ENCODE results near the gene HDAC11. TPM values are rescaled to one million over a fixed set of nuclear protein-coding genes. Genes with fewer than 3 reads are reported as not detected.

HDAC11 gene
- total and polyA plus RNA-seq, 2 of the 13 experiments (the other 11 are each of a cell fraction or from before 2014, with no cell fraction given): 13.7 to 33.1 TPM

DNA sequence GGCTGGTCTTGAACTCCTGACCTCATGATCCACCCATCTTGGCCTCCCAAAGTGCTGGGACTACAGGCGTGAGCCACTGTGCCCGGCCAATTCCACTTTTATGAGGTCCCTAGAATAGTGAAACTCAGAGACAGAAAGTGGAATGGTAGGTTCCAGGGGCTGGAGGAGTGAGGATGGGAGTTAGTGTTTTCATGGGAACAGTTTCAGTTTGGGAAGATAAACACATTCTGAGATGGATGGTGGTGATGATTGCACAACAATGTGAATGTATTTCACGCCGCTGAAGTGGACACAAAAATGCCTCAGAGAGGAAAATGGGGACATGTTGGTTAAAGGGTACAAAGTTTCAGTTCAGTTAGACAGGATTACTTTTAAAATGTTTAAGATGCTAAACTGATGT is 22.5 kb upstream of the HDAC11 start (continued):
- TF ChIP-seq HOXA3 (CRISPR knock-in tag; IDR thresholded peaks at IDR 0.05) (peak; percentile 18; the same call in 1 of the 2 replicates), ZNF484 (CRISPR knock-in tag; IDR thresholded peaks at IDR 0.05; ENCODE audit: borderline replicate concordance, low read depth) (no peak), ZEB1 (IDR thresholded peaks at IDR 0.05; ENCODE audit: insufficient replicate concordance, low read depth) (no peak), ZNF841 (CRISPR knock-in tag; IDR thresholded peaks at IDR 0.05; ENCODE audit: borderline replicate concordance) (no peak), IRF2 (CRISPR knock-in tag; IDR thresholded peaks at IDR 0.05) (0 out of 2 replicates have a peak, but pooled peaks have one; percentile 40), ZNF350 (CRISPR knock-in tag; IDR thresholded peaks at IDR 0.05; ENCODE audit: borderline replicate concordance, low read depth) (no peak), PITX1 (CRISPR knock-in tag; IDR thresholded peaks at IDR 0.05) (no peak), SOX5 (CRISPR knock-in tag; IDR thresholded peaks at IDR 0.05; ENCODE audit: borderline replicate concordance) (peak; percentile 23; the same call in 1 of the 2 replicates), ZNF749 (CRISPR knock-in tag; IDR thresholded peaks at IDR 0.05; ENCODE audit: borderline replicate concordance) (no peak), ZBTB8A (CRISPR knock-in tag; IDR thresholded peaks at IDR 0.05; ENCODE audit: borderline replicate concordance, low read depth) (no peak), ZNF660 (CRISPR knock-in tag; IDR thresholded peaks at IDR 0.05; ENCODE audit: borderline replicate concordance, low read depth) (no peak), MED1 (CRISPR knock-in tag; IDR thresholded peaks at IDR 0.05) (0 out of 2 replicates have a peak, but pooled peaks have one; percentile 15)
- TF ChIP-seq, protein P1, sequence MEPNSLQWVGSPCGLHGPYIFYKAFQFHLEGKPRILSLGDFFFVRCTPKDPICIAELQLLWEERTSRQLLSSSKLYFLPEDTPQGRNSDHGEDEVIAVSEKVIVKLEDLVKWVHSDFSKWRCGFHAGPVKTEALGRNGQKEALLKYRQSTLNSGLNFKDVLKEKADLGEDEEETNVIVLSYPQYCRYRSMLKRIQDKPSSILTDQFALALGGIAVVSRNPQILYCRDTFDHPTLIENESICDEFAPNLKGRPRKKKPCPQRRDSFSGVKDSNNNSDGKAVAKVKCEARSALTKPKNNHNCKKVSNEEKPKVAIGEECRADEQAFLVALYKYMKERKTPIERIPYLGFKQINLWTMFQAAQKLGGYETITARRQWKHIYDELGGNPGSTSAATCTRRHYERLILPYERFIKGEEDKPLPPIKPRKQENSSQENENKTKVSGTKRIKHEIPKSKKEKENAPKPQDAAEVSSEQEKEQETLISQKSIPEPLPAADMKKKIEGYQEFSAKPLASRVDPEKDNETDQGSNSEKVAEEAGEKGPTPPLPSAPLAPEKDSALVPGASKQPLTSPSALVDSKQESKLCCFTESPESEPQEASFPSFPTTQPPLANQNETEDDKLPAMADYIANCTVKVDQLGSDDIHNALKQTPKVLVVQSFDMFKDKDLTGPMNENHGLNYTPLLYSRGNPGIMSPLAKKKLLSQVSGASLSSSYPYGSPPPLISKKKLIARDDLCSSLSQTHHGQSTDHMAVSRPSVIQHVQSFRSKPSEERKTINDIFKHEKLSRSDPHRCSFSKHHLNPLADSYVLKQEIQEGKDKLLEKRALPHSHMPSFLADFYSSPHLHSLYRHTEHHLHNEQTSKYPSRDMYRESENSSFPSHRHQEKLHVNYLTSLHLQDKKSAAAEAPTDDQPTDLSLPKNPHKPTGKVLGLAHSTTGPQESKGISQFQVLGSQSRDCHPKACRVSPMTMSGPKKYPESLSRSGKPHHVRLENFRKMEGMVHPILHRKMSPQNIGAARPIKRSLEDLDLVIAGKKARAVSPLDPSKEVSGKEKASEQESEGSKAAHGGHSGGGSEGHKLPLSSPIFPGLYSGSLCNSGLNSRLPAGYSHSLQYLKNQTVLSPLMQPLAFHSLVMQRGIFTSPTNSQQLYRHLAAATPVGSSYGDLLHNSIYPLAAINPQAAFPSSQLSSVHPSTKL (CRISPR knock-in tag; IDR thresholded peaks at IDR 0.05): 0 out of 2 replicates have a peak, but pooled peaks have one; percentile 8
- TF ChIP-seq, protein P2, sequence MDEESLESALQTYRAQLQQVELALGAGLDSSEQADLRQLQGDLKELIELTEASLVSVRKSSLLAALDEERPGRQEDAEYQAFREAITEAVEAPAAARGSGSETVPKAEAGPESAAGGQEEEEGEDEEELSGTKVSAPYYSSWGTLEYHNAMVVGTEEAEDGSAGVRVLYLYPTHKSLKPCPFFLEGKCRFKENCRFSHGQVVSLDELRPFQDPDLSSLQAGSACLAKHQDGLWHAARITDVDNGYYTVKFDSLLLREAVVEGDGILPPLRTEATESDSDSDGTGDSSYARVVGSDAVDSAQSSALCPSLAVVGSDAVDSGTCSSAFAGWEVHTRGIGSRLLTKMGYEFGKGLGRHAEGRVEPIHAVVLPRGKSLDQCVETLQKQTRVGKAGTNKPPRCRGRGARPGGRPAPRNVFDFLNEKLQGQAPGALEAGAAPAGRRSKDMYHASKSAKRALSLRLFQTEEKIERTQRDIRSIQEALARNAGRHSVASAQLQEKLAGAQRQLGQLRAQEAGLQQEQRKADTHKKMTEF (CRISPR knock-in tag; IDR thresholded peaks at IDR 0.05): no peak; the same call in 1 of the 2 replicates
- TF ChIP-seq, protein P3, sequence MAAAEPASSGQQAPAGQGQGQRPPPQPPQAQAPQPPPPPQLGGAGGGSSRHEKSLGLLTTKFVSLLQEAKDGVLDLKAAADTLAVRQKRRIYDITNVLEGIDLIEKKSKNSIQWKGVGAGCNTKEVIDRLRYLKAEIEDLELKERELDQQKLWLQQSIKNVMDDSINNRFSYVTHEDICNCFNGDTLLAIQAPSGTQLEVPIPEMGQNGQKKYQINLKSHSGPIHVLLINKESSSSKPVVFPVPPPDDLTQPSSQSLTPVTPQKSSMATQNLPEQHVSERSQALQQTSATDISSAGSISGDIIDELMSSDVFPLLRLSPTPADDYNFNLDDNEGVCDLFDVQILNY (CRISPR knock-in tag; conservative IDR thresholded peaks at IDR 0.05): no peak
- TF ChIP-seq, protein P4, sequence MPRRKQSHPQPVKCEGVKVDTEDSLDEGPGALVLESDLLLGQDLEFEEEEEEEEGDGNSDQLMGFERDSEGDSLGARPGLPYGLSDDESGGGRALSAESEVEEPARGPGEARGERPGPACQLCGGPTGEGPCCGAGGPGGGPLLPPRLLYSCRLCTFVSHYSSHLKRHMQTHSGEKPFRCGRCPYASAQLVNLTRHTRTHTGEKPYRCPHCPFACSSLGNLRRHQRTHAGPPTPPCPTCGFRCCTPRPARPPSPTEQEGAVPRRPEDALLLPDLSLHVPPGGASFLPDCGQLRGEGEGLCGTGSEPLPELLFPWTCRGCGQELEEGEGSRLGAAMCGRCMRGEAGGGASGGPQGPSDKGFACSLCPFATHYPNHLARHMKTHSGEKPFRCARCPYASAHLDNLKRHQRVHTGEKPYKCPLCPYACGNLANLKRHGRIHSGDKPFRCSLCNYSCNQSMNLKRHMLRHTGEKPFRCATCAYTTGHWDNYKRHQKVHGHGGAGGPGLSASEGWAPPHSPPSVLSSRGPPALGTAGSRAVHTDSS (CRISPR knock-in tag; conservative IDR thresholded peaks at IDR 0.05): no peak
- TF ChIP-seq, protein P5, sequence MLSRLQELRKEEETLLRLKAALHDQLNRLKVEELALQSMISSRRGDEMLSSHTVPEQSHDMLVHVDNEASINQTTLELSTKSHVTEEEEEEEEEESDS (CRISPR knock-in tag; IDR thresholded peaks at IDR 0.05; ENCODE audit: borderline replicate concordance): no peak
- TF ChIP-seq, protein P6, sequence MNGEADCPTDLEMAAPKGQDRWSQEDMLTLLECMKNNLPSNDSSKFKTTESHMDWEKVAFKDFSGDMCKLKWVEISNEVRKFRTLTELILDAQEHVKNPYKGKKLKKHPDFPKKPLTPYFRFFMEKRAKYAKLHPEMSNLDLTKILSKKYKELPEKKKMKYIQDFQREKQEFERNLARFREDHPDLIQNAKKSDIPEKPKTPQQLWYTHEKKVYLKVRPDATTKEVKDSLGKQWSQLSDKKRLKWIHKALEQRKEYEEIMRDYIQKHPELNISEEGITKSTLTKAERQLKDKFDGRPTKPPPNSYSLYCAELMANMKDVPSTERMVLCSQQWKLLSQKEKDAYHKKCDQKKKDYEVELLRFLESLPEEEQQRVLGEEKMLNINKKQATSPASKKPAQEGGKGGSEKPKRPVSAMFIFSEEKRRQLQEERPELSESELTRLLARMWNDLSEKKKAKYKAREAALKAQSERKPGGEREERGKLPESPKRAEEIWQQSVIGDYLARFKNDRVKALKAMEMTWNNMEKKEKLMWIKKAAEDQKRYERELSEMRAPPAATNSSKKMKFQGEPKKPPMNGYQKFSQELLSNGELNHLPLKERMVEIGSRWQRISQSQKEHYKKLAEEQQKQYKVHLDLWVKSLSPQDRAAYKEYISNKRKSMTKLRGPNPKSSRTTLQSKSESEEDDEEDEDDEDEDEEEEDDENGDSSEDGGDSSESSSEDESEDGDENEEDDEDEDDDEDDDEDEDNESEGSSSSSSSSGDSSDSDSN (CRISPR knock-in tag; IDR thresholded peaks at IDR 0.05): no peak

All from HepG2 (cell line).